Stimulated activated CD4-positive, alpha-beta T cell treated with anti-CD3 and anti-CD28 coated beads, Interleukin-4, amount 100 ng/mL, for 1 hour (primary cell): ENCODE measurements around the gene LOX.
"Not testable (repeated sequence)": the region's sequence is repeated elsewhere in the genome, so short reads cannot be mapped to it uniquely, and the experiment has no call there.

ENCODE experiments used
- DNase-seq: peaks from one replicate; pipeline ENCODE4 v3.0.0-alpha.2; 2020

LOX gene

GRCh38 chr5:122095158-122095557 lies 17.1 kb upstream of the LOX start:
- no peak for DNase-seq

GRCh38 chr5:122094251-122094650 lies 16.2 kb upstream of the LOX start:
- not testable (repeated sequence) for DNase-seq

GRCh38 chr5:122093415-122094180 lies 15.5 kb upstream of the LOX start:
- no peak for DNase-seq

- no peak for DNase-seq
These were observed 14.0 kb upstream of the LOX start for GRCh38 chr5:122091936-122092600.

- no peak for DNase-seq
These were observed 11.3 kb upstream of the LOX start for GRCh38 chr5:122089096-122090013.

GRCh38 chr5:122085041-122085440 lies 7.0 kb upstream of the LOX start:
- DNase-seq = no peak

- DNase-seq = no peak
These were observed 5.5 kb upstream of the LOX start for GRCh38 chr5:122083535-122083934.

- DNase-seq = no peak
These were observed 3.5 kb upstream of the LOX start for GRCh38 chr5:122081541-122081940.

- no peak for DNase-seq
These were observed 518 bp downstream of the LOX start for GRCh38 chr5:122077366-122078115.

- peak; percentile 32 for DNase-seq
These were observed 1.2 kb downstream of the LOX start for GRCh38 chr5:122076669-122077365.

GRCh38 chr5:122076050-122076461 lies 2.0 kb downstream of the LOX start:
- DNase-seq = no peak

GRCh38 chr5:122073864-122074263 lies 4.2 kb downstream of the LOX start:
- no peak for DNase-seq

GRCh38 chr5:122073018-122073417 lies 5.0 kb downstream of the LOX start:
- DNase-seq = no peak

GRCh38 chr5:122067390-122067789 lies 10.7 kb downstream of the LOX start:
- no peak for DNase-seq

- no peak for DNase-seq
These were observed 13.1 kb downstream of the LOX start for GRCh38 chr5:122064992-122065391.

GRCh38 chr5:122063836-122064235 lies 14.2 kb downstream of the LOX start:
- no peak for DNase-seq

GRCh38 chr5:122062205-122062604 lies 15.9 kb downstream of the LOX start:
- DNase-seq = no peak

- DNase-seq = no peak
These were observed 21.1 kb downstream of the LOX start for GRCh38 chr5:122056913-122057312.

- DNase-seq = no peak
These were observed 23.8 kb downstream of the LOX start for GRCh38 chr5:122054266-122054665.

- no peak for DNase-seq
These were observed 24.6 kb downstream of the LOX start for GRCh38 chr5:122053181-122054109.

GRCh38 chr5:122051569-122051968 lies 26.5 kb downstream of the LOX start:
- DNase-seq = no peak
